Osteoblast (primary cell): ENCODE measurements around the gene CLCN5. TPM values are rescaled to one million over a fixed set of nuclear protein-coding genes. Genes with fewer than 3 reads are reported as not detected.

Source experiments
- DNase-seq: peaks from one replicate; pipeline ENCODE4 v3.0.0; 2011; ENCODE audit warnings: low spot score, mixed read lengths; ENCODE audit not compliant: insufficient read length; ENCODE audit errors: missing footprints
- H2AFZ ChIP-seq: 2 replicates; pipeline ENCODE4 v1.6.0; 2011; ENCODE audit warnings: mild to moderate bottlenecking, low read length
- H3K27ac ChIP-seq: 2 replicates; pipeline ENCODE4 v1.5.1; 2011; ENCODE audit warnings: mild to moderate bottlenecking, low read depth, low read length, moderate library complexity
- H3K27me3 ChIP-seq: 2 replicates; pipeline ENCODE4 v1.6.0; 2012; ENCODE audit warnings: mild to moderate bottlenecking, control low read depth, inconsistent platforms, low read length, moderate library complexity; ENCODE audit not compliant: insufficient read depth
- H3K36me3 ChIP-seq: 2 replicates; pipeline ENCODE4 v1.5.1; 2011; ENCODE audit warnings: mild to moderate bottlenecking, low read length, control low read depth, moderate library complexity; ENCODE audit not compliant: insufficient read depth
- H3K4me1 ChIP-seq: 2 replicates; pipeline ENCODE4 v1.5.1; 2011; ENCODE audit warnings: mild to moderate bottlenecking, low read length, control low read depth, moderate library complexity; ENCODE audit not compliant: insufficient read depth
- H3K4me2 ChIP-seq: 2 replicates; pipeline ENCODE4 v1.6.0; 2011; ENCODE audit warnings: mild to moderate bottlenecking, low read length; ENCODE audit not compliant: insufficient read depth
- H3K4me3 ChIP-seq: fragments of 200-600 bp; sonication (generic); 3 replicates; pipeline ENCODE4 v1.5.1; 2012; ENCODE audit warnings: mild to moderate bottlenecking, low read length, inconsistent platforms; ENCODE audit not compliant: insufficient read depth
- H3K79me2 ChIP-seq: 2 replicates; pipeline ENCODE4 v1.6.0; 2012; ENCODE audit warnings: mild to moderate bottlenecking, low read length, control low read depth, inconsistent platforms; ENCODE audit not compliant: insufficient read depth
- H3K9me3 ChIP-seq: 2 replicates; pipeline ENCODE4 v1.5.1; 2011; ENCODE audit warnings: low read depth, low read length, control low read depth
- H4K20me1 ChIP-seq: 2 replicates; pipeline ENCODE4 v1.6.0; 2012; ENCODE audit warnings: mild to moderate bottlenecking, low read length, control low read depth; ENCODE audit not compliant: insufficient read depth
- total RNA-seq: library from RNA; depleted of rRNA; stranded (reverse); fragments of >200 nt; gene quantifications from 2 replicates; pipeline ENCODE4 v1.2.3, GENCODE V29; 2012
- TF ChIP-seq, protein P1 (sequence below): IDR thresholded peaks from 2 replicates; pipeline ENCODE4 v1.5.1; 2011; ENCODE audit warnings: mild to moderate bottlenecking, low read depth, low read length, moderate library complexity; ENCODE audit errors: extremely low read depth

Gene CLCN5
- 13.0 and 13.8 TPM in 2 replicates for total RNA-seq

DNA sequence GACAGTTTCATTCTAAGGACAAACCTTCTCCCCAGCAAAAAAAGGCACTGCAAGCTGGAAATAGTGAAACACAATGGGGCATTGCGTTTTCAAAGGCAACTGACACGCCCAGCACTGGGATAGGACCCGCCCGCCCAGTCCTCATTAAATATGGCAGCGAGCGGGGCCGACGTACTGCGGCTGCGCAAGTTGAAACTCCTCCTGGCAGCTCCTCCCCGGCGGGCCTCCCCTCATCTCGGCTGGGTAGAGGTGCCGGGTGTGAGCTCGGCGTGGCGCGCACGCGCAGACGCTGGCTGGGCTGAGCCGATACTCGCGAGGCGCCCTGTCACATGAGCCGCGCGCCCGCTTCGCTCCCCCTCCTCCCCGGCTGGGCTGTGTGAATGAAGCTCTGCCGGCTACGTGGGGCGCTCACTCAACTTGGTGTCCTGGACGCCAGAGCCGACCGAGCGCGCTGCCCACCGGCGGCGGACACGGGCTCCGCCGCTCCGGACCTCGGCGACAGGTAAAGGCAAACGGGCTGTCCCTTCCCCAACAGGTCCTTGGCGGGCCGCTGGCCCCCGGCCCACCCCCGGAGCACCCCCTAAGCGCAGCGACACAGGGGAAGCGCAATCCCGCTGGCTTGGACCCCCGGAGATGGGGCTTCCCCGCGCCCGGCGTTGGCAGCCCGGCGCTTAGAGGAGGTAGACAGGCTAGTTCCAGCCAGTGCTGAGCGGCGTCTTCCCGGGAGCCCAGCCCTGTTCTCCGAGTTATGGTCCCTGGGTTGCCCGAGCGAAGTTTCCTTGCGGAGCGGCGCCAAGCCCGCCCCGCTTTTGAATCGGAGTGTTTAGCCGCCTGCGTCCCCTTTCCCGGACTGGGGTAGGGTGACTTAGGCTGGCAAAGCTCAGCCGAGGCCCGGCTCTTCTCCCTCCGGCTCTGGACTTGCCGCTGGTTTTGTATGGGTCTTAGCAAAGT, at the start of gene CLCN5:
Gene CLCN5 (plus strand): TSS at position 306 of the 951 bp plus-strand sequence. CDS start 2,703 bp downstream, outside the sequence.
- Histone ChIP-seq H2AFZ (peak within 1 kb of the TSS; percentile 83), H3K79me2 (no peaks in the 10 kb centered on the region), H3K4me2 (peak within 1 kb of the TSS; percentile 87), H3K36me3 (no peaks in the 10 kb centered on the region), H3K4me1 (no peaks in the 10 kb centered on the region), H3K4me3 (peak within 1 kb of the TSS; percentile 76), H3K27me3 (no peaks in the 10 kb centered on the region), H4K20me1 (no peaks in the 10 kb centered on the region), H3K9me3 (no peaks in the 10 kb centered on the region), H3K27ac (peak within 1 kb of the TSS; percentile 57)
- peak; percentile 95 for DNase-seq
- TF ChIP-seq, protein P1, sequence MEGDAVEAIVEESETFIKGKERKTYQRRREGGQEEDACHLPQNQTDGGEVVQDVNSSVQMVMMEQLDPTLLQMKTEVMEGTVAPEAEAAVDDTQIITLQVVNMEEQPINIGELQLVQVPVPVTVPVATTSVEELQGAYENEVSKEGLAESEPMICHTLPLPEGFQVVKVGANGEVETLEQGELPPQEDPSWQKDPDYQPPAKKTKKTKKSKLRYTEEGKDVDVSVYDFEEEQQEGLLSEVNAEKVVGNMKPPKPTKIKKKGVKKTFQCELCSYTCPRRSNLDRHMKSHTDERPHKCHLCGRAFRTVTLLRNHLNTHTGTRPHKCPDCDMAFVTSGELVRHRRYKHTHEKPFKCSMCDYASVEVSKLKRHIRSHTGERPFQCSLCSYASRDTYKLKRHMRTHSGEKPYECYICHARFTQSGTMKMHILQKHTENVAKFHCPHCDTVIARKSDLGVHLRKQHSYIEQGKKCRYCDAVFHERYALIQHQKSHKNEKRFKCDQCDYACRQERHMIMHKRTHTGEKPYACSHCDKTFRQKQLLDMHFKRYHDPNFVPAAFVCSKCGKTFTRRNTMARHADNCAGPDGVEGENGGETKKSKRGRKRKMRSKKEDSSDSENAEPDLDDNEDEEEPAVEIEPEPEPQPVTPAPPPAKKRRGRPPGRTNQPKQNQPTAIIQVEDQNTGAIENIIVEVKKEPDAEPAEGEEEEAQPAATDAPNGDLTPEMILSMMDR = no peak

- Histone ChIP-seq H3K36me3 (no peaks in the 10 kb centered on the region), H3K4me2 (no peak overlapping the region), H3K79me2 (peaks cover 2% of the 10 kb centered on the region), H4K20me1 (no peaks in the 10 kb centered on the region), H3K4me3 (no peak overlapping the region), H3K27ac (no peak overlapping the region), H2AFZ (no peak overlapping the region), H3K9me3 (no peaks in the 10 kb centered on the region), H3K27me3 (peaks cover 4% of the 10 kb centered on the region), H3K4me1 (peaks cover 3% of the 10 kb centered on the region)
- peak; percentile 91 for DNase-seq
- TF ChIP-seq, protein P1 = peak; percentile 51
Measured at GRCh38 chrX:49876750-49877149, 45.6 kb upstream of the CLCN5 start.

GRCh38 chrX:49877397-49878101, 44.8 kb upstream of the CLCN5 start:
- Histone ChIP-seq H3K9me3 (no peaks in the 10 kb centered on the region), H3K4me2 (no peak overlapping the region), H3K4me3 (no peak overlapping the region), H2AFZ (no peak overlapping the region), H3K79me2 (peaks cover 2% of the 10 kb centered on the region), H3K27me3 (no peaks in the 10 kb centered on the region), H3K4me1 (peaks cover 3% of the 10 kb centered on the region), H3K27ac (no peak overlapping the region), H3K36me3 (no peaks in the 10 kb centered on the region), H4K20me1 (no peaks in the 10 kb centered on the region)
- TF ChIP-seq, protein P1 = no peak
- peak; percentile 65 for DNase-seq
